ENCODE results near the gene CYP2S1. TPM values are rescaled to one million over a fixed set of nuclear protein-coding genes. Genes with fewer than 3 reads are reported as not detected.
A peak's percentile ranks its signal among the peaks of the same experiment; 100 is the strongest.
"Not testable (repeated sequence)": the region's sequence is repeated elsewhere in the genome, so short reads cannot be mapped to it uniquely, and the experiment has no call there.

CYP2S1 gene
- total RNA-seq, 1 donor from 2014 or later = 0.48 TPM

- no peak for DNase-seq (ENCODE audit: low spot score)
- intact Hi-C loops (cut with DNase I) = no loop called here
Measured at GRCh38 chr19:41223431-41224234, 30.6 kb downstream of the CYP2S1 start.

- intact Hi-C loops (cut with DNase I) = loop anchor here (5.0 kb wide), 1 partner anchor 38 kb away; the partner anchor contains the start of gene HNRNPUL1
- no peak for DNase-seq (ENCODE audit: low spot score)
Measured at GRCh38 chr19:41224632-41225031, 31.6 kb downstream of the CYP2S1 start.

GRCh38 chr19:41225238-41226052 is 32.4 kb downstream of the CYP2S1 start:
- no peak for DNase-seq (ENCODE audit: low spot score)
- intact Hi-C loops (cut with DNase I) = loop anchor here (5.0 kb wide), 1 partner anchor 37 kb away; the partner anchor contains the start of gene HNRNPUL1

- peak; percentile 82 for DNase-seq (ENCODE audit: low spot score)
- intact Hi-C loops (cut with DNase I) = loop anchor here (5.0 kb wide), 1 partner anchor 36 kb away; the partner anchor contains the start of gene HNRNPUL1
Measured at GRCh38 chr19:41226053-41226873, 33.2 kb downstream of the CYP2S1 start.

- intact Hi-C loops (cut with DNase I) = loop anchor here (5.0 kb wide), 1 partner anchor 35 kb away; the partner anchor contains the start of gene HNRNPUL1
- DNase-seq (ENCODE audit: low spot score) = no peak
Measured at GRCh38 chr19:41226874-41227390, 33.9 kb downstream of the CYP2S1 start.

- intact Hi-C loops (cut with DNase I) = loop anchor here (5.0 kb wide), 1 partner anchor 34 kb away; the partner anchor contains the start of gene HNRNPUL1
- no peak for DNase-seq (ENCODE audit: low spot score)
Measured at GRCh38 chr19:41228486-41228885, 35.5 kb downstream of the CYP2S1 start.

GRCh38 chr19:41229338-41229737 is 36.3 kb downstream of the CYP2S1 start:
- DNase-seq (ENCODE audit: low spot score) = not testable (repeated sequence)
- intact Hi-C loops (cut with DNase I) = loop anchor here (5.0 kb wide), 1 partner anchor 33 kb away; the partner anchor contains the start of gene HNRNPUL1

GRCh38 chr19:41230067-41230857 is 37.2 kb downstream of the CYP2S1 start:
- DNase-seq (ENCODE audit: low spot score) = no peak
- intact Hi-C loops (cut with DNase I) = no loop called here

GRCh38 chr19:41232686-41233085 is 39.7 kb downstream of the CYP2S1 start:
- intact Hi-C loops (cut with DNase I) = no loop called here

GRCh38 chr19:41233748-41234240 is 40.8 kb downstream of the CYP2S1 start:
- DNase-seq (ENCODE audit: low spot score) = no peak
- intact Hi-C loops (cut with DNase I) = no loop called here

More at GRCh38 chr19:41232686-41233085, 39.7 kb downstream of the CYP2S1 start:
- no peak for DNase-seq (ENCODE audit: low spot score)

GRCh38 chr19:41234512-41235168 is 41.6 kb downstream of the CYP2S1 start:
- no peak for DNase-seq (ENCODE audit: low spot score)
- intact Hi-C loops (cut with DNase I) = no loop called here

GRCh38 chr19:41235480-41235879 is 42.5 kb downstream of the CYP2S1 start:
- no peak for DNase-seq (ENCODE audit: low spot score)

GRCh38 chr19:41238244-41238643 is 45.2 kb downstream of the CYP2S1 start:
- DNase-seq (ENCODE audit: low spot score) = no peak
- intact Hi-C loops (cut with DNase I) = no loop called here

More at GRCh38 chr19:41235480-41235879, 42.5 kb downstream of the CYP2S1 start:
- intact Hi-C loops (cut with DNase I) = no loop called here

GRCh38 chr19:41239363-41239762 is 46.3 kb downstream of the CYP2S1 start:
- no peak for DNase-seq (ENCODE audit: low spot score)

GRCh38 chr19:41239961-41240574 is 47.0 kb downstream of the CYP2S1 start:
- intact Hi-C loops (cut with DNase I) = no loop called here
- no peak for DNase-seq (ENCODE audit: low spot score)

More at GRCh38 chr19:41239363-41239762, 46.3 kb downstream of the CYP2S1 start:
- intact Hi-C loops (cut with DNase I) = no loop called here

- intact Hi-C loops (cut with DNase I) = no loop called here
- DNase-seq (ENCODE audit: low spot score) = no peak
Measured at GRCh38 chr19:41241859-41242258, 48.8 kb downstream of the CYP2S1 start.

GRCh38 chr19:41244117-41244516 is 51.1 kb downstream of the CYP2S1 start:
- intact Hi-C loops (cut with DNase I) = no loop called here
- DNase-seq (ENCODE audit: low spot score) = no peak

Measured in cardiac septum (tissue), 1 donor.